ENCODE measurements around the gene C2orf92.
"Not testable (repeated sequence)": the region's sequence is repeated elsewhere in the genome, so short reads cannot be mapped to it uniquely, and the experiment has no call there.

C2orf92 gene

DNA sequence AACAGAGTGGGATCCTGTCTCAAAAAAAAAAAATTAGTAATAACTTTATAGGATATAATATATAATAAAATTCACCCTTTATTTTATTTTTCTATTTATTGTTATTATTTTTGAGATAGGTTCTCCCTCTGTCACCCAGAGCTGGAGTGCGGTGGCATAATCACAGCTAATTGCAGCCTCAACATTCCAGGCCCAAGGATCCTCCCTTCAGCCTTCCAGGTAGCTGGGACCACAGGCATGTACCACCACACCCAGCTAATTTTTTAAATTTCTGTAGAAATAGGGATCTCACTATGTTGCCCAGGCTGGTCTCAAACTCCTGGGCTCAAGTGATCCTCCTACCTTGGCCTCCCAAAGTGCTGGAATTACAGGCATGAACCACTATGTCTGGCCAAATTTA lies 958 bp downstream of the C2orf92 start:
- H3K4me3 ChIP-seq (ENCODE audit: insufficient read depth in 1 of 2, low read depth in 1 of 2, low read length in 2 of 2) = no peak overlapping the region
- no peak overlapping the region for H2AFZ ChIP-seq (ENCODE audit: low read depth, low read length)
- H2BK120ac ChIP-seq (ENCODE audit: low read depth, low read length) = no peak overlapping the region
- no peaks in the 10 kb centered on the region for H3K79me1 ChIP-seq (replicated peaks; ENCODE audit: low read length, poor library complexity, severe bottlenecking)
- no peak overlapping the region for H3K4ac ChIP-seq (ENCODE audit: low read depth in 1 of 2, low read length in 2 of 2)
- WGBS = 86% methylated on average over 1 of the region's 1 CpG
- no peak overlapping the region for H3K23ac ChIP-seq (ENCODE audit: low read length in 2 of 2)
- no peak overlapping the region for H3K18ac ChIP-seq (ENCODE audit: low read depth in 1 of 2, low read length in 2 of 2)
- no peaks in the 10 kb centered on the region for H3K4me1 ChIP-seq (ENCODE audit: control insufficient read depth, insufficient read depth, low read depth, low read length)
- no peak overlapping the region for H2BK15ac ChIP-seq (ENCODE audit: low read depth, poor library complexity, severe bottlenecking)
- DNase-seq = no peak
- no peak overlapping the region for H3K9ac ChIP-seq (ENCODE audit: low read length)
- no peak overlapping the region for H4K8ac ChIP-seq (ENCODE audit: low read length)
- no peak overlapping the region for H2BK5ac ChIP-seq (ENCODE audit: low read depth, low read length, poor library complexity, severe bottlenecking)
- no peaks in the 10 kb centered on the region for H3K9me3 ChIP-seq (ENCODE audit: control insufficient read depth, low read length)
- no peak overlapping the region for H3K4me2 ChIP-seq (ENCODE audit: low read length, poor library complexity, severe bottlenecking)
- no peaks in the 10 kb centered on the region for H3K36me3 ChIP-seq (ENCODE audit: control insufficient read depth in 1 of 2, insufficient read depth in 2 of 2, low read depth in 1 of 2, low read length in 2 of 2)
- H2BK12ac ChIP-seq (ENCODE audit: low read length in 2 of 2) = no peak overlapping the region
- no peak overlapping the region for H4K91ac ChIP-seq (ENCODE audit: low read length)
- no peak overlapping the region for H3K27ac ChIP-seq (ENCODE audit: low read length, poor library complexity, severe bottlenecking)
- no peak overlapping the region for H3K14ac ChIP-seq (ENCODE audit: low read length in 2 of 2)
- H3K27me3 ChIP-seq (ENCODE audit: control insufficient read depth in 1 of 2, insufficient read depth in 1 of 2, low read length in 2 of 2) = no peaks in the 10 kb centered on the region
- H2AK5ac ChIP-seq (ENCODE audit: low read length, severe bottlenecking) = no peak overlapping the region

DNA sequence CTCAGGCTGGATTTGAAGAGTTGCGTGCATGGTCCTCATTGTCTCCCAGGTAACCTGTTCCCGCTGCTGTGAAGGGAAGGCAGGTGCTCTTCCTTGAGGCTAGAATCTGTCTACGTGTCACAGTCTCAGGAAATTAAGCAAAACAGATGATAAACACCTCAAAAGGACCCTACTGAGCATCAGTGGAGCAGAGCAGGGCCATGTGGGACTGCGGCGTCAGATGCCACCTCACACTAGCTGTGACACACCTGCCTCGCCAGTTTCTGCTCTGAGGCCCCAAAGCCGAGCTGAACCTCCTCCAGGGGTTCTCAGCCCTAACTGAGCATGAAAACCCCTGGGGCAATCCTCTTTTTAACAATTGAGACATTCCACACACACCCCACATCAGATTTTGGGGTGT lies 2.0 kb downstream of the C2orf92 start:
- 98% methylated on average over 6 of the region's 7 CpGs for WGBS
- Histone ChIP-seq H2BK15ac (ENCODE audit: low read depth, poor library complexity, severe bottlenecking) (no peak overlapping the region), H2AFZ (ENCODE audit: low read depth, low read length) (no peak overlapping the region), H3K4ac (ENCODE audit: low read depth in 1 of 2, low read length in 2 of 2) (no peak overlapping the region), H4K8ac (ENCODE audit: low read length) (no peak overlapping the region), H2AK5ac (ENCODE audit: low read length, severe bottlenecking) (no peak overlapping the region), H3K4me1 (ENCODE audit: control insufficient read depth, insufficient read depth, low read depth, low read length) (no peaks in the 10 kb centered on the region), H4K91ac (ENCODE audit: low read length) (no peak overlapping the region), H2BK120ac (ENCODE audit: low read depth, low read length) (no peak overlapping the region), H3K27ac (ENCODE audit: low read length, poor library complexity, severe bottlenecking) (no peak overlapping the region), H3K23ac (ENCODE audit: low read length in 2 of 2) (no peak overlapping the region), H2BK5ac (ENCODE audit: low read depth, low read length, poor library complexity, severe bottlenecking) (no peak overlapping the region), H3K18ac (ENCODE audit: low read depth in 1 of 2, low read length in 2 of 2) (no peak overlapping the region), H2BK12ac (ENCODE audit: low read length in 2 of 2) (no peak overlapping the region), H3K9ac (ENCODE audit: low read length) (no peak overlapping the region), H3K14ac (ENCODE audit: low read length in 2 of 2) (no peak overlapping the region), H3K9me3 (ENCODE audit: control insufficient read depth, low read length) (no peaks in the 10 kb centered on the region), H3K79me1 (replicated peaks; ENCODE audit: low read length, poor library complexity, severe bottlenecking) (no peaks in the 10 kb centered on the region), H3K36me3 (ENCODE audit: control insufficient read depth in 1 of 2, insufficient read depth in 2 of 2, low read depth in 1 of 2, low read length in 2 of 2) (no peaks in the 10 kb centered on the region), H3K27me3 (ENCODE audit: control insufficient read depth in 1 of 2, insufficient read depth in 1 of 2, low read length in 2 of 2) (no peaks in the 10 kb centered on the region), H3K4me3 (ENCODE audit: insufficient read depth in 1 of 2, low read depth in 1 of 2, low read length in 2 of 2) (no peak overlapping the region), H3K4me2 (ENCODE audit: low read length, poor library complexity, severe bottlenecking) (no peak overlapping the region)
- DNase-seq = no peak

DNA sequence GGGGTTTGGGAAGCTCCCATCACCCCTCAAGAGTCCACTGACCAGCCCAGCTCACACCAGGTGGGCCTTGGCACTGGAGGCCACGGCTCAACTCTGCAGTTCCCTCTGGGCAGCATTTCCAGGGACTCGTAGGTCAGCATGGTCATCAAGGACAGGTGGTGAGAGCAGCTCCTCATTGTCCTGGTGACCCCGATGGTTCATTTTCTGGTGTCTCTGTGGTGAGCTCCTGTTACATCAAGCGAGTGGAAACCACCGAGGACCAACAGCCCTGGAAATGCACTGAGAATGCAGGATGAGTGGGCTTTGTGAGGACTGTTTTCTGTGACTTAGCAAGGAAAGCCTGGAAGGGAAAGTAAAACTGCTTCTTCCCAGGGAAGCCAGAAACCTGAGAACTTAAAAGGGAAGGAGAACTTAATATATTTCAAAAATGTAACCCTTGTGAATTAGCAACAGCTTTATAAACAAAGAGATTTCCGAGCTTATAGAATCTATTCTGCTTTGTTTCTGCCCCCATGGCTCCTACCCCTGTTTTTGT lies 3.2 kb downstream of the C2orf92 start:
- H2BK5ac ChIP-seq (ENCODE audit: low read depth, low read length, poor library complexity, severe bottlenecking); H3K4me3 ChIP-seq (ENCODE audit: insufficient read depth in 1 of 2, low read depth in 1 of 2, low read length in 2 of 2); H3K36me3 ChIP-seq (ENCODE audit: control insufficient read depth in 1 of 2, insufficient read depth in 2 of 2, low read depth in 1 of 2, low read length in 2 of 2); H2AK5ac ChIP-seq (ENCODE audit: low read length, severe bottlenecking); H3K79me1 ChIP-seq (replicated peaks; ENCODE audit: low read length, poor library complexity, severe bottlenecking); H3K27ac ChIP-seq (ENCODE audit: low read length, poor library complexity, severe bottlenecking); DNase-seq; H3K4me1 ChIP-seq (ENCODE audit: control insufficient read depth, insufficient read depth, low read depth, low read length); H2BK15ac ChIP-seq (ENCODE audit: low read depth, poor library complexity, severe bottlenecking); H3K14ac ChIP-seq (ENCODE audit: low read length in 2 of 2); H3K9me3 ChIP-seq (ENCODE audit: control insufficient read depth, low read length); H3K4ac ChIP-seq (ENCODE audit: low read depth in 1 of 2, low read length in 2 of 2); H2AFZ ChIP-seq (ENCODE audit: low read depth, low read length); H3K23ac ChIP-seq (ENCODE audit: low read length in 2 of 2); H4K8ac ChIP-seq (ENCODE audit: low read length); H2BK120ac ChIP-seq (ENCODE audit: low read depth, low read length); H2BK12ac ChIP-seq (ENCODE audit: low read length in 2 of 2); H3K9ac ChIP-seq (ENCODE audit: low read length); H3K18ac ChIP-seq (ENCODE audit: low read depth in 1 of 2, low read length in 2 of 2); H3K27me3 ChIP-seq (ENCODE audit: control insufficient read depth in 1 of 2, insufficient read depth in 1 of 2, low read length in 2 of 2); H4K91ac ChIP-seq (ENCODE audit: low read length); H3K4me2 ChIP-seq (ENCODE audit: low read length, poor library complexity, severe bottlenecking): not testable (repeated sequence)
- WGBS = 96% methylated on average over 6 of the region's 6 CpGs

GRCh38 chr2:97673182-97673914 lies 3.8 kb downstream of the C2orf92 start:
- H3K9ac ChIP-seq (ENCODE audit: low read length) = no peak overlapping the region
- no peak overlapping the region for H3K4ac ChIP-seq (ENCODE audit: low read depth in 1 of 2, low read length in 2 of 2)
- no peak overlapping the region for H3K14ac ChIP-seq (ENCODE audit: low read length in 2 of 2)
- no peak overlapping the region for H4K8ac ChIP-seq (ENCODE audit: low read length)
- H2BK120ac ChIP-seq (ENCODE audit: low read depth, low read length) = no peak overlapping the region
- H2BK12ac ChIP-seq (ENCODE audit: low read length in 2 of 2) = no peak overlapping the region
- no peak overlapping the region for H2BK15ac ChIP-seq (ENCODE audit: low read depth, poor library complexity, severe bottlenecking)
- no peaks in the 10 kb centered on the region for H3K79me1 ChIP-seq (replicated peaks; ENCODE audit: low read length, poor library complexity, severe bottlenecking)
- H3K9me3 ChIP-seq (ENCODE audit: control insufficient read depth, low read length) = no peaks in the 10 kb centered on the region
- no peaks in the 10 kb centered on the region for H3K4me1 ChIP-seq (ENCODE audit: control insufficient read depth, insufficient read depth, low read depth, low read length)
- no peak overlapping the region for H3K4me2 ChIP-seq (ENCODE audit: low read length, poor library complexity, severe bottlenecking)
- no peak overlapping the region for H2AFZ ChIP-seq (ENCODE audit: low read depth, low read length)
- no peak overlapping the region for H2BK5ac ChIP-seq (ENCODE audit: low read depth, low read length, poor library complexity, severe bottlenecking)
- H2AK5ac ChIP-seq (ENCODE audit: low read length, severe bottlenecking) = no peak overlapping the region
- DNase-seq = no peak
- no peak overlapping the region for H3K23ac ChIP-seq (ENCODE audit: low read length in 2 of 2)
- H3K27ac ChIP-seq (ENCODE audit: low read length, poor library complexity, severe bottlenecking) = no peak overlapping the region
- H3K36me3 ChIP-seq (ENCODE audit: control insufficient read depth in 1 of 2, insufficient read depth in 2 of 2, low read depth in 1 of 2, low read length in 2 of 2) = no peaks in the 10 kb centered on the region
- H3K18ac ChIP-seq (ENCODE audit: low read depth in 1 of 2, low read length in 2 of 2) = no peak overlapping the region
- H3K27me3 ChIP-seq (ENCODE audit: control insufficient read depth in 1 of 2, insufficient read depth in 1 of 2, low read length in 2 of 2) = no peaks in the 10 kb centered on the region
- H4K91ac ChIP-seq (ENCODE audit: low read length) = no peak overlapping the region
- no peak overlapping the region for H3K4me3 ChIP-seq (ENCODE audit: insufficient read depth in 1 of 2, low read depth in 1 of 2, low read length in 2 of 2)
- WGBS = 75% methylated on average over 4 of the region's 9 CpGs
